GM12872 (cell line): Measurements from ENCODE around the gene IBTK.

Source experiments
- TF ChIP-seq, protein P1 (sequence below): IDR thresholded peaks from 3 replicates; pipeline ENCODE4 v1.5.1; 2011; ENCODE audit warnings: low read depth, mild to moderate bottlenecking, low read length, moderate library complexity; ENCODE audit not compliant: insufficient read depth

Gene IBTK, protein sequence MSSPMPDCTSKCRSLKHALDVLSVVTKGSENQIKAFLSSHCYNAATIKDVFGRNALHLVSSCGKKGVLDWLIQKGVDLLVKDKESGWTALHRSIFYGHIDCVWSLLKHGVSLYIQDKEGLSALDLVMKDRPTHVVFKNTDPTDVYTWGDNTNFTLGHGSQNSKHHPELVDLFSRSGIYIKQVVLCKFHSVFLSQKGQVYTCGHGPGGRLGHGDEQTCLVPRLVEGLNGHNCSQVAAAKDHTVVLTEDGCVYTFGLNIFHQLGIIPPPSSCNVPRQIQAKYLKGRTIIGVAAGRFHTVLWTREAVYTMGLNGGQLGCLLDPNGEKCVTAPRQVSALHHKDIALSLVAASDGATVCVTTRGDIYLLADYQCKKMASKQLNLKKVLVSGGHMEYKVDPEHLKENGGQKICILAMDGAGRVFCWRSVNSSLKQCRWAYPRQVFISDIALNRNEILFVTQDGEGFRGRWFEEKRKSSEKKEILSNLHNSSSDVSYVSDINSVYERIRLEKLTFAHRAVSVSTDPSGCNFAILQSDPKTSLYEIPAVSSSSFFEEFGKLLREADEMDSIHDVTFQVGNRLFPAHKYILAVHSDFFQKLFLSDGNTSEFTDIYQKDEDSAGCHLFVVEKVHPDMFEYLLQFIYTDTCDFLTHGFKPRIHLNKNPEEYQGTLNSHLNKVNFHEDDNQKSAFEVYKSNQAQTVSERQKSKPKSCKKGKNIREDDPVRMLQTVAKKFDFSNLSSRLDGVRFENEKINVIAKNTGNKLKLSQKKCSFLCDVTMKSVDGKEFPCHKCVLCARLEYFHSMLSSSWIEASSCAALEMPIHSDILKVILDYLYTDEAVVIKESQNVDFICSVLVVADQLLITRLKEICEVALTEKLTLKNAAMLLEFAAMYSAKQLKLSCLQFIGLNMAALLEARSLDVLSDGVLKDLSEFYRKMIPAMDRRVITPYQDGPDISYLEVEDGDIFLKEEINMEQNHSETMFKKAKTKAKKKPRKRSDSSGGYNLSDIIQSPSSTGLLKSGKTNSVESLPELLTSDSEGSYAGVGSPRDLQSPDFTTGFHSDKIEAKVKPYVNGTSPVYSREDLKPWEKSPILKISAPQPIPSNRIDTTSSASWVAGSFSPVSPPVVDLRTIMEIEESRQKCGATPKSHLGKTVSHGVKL (N-terminal part only)

DNA sequence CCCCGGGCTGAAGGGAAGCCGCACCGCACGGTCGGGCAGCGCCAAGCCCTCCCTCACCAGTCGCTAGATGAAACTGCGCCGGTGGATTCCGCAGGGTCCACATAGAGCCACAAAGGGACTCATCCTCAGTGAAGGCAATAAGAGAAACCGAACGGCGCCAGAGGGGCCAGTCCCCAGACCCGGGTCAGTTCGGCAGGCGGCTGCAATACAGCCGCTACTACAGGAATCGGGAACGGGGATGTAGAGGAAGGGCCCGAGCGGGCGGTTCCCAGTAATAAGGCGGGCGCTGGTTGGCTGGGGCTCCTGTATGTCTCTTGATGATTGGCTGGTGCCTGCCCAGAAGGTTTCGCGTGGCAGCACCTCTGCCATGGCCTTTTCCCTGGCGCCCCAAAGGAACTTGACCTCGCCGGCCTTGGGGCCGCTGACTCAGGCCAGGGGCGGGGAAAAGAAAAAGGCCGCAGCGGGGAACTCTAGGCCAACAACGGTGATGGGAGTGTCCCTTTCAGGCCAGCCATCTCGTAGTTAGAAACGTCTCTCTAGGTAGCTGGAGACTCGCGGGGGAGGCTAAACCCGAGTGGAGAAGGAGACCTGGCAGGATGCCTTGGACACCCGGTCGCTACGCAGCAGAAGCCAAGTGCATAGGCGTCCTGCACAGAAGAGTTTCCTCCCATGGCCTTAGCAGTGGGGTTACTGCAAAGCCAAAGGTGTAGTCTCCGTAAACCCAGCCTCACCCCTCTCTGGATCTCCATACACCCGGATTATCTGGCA, at the start of gene IBTK:
Gene IBTK, minus strand, starts transcription at position 240 of the 768 bp plus-strand sequence. CDS start 7,258 bp downstream, outside the sequence.
- TF ChIP-seq, protein P1, sequence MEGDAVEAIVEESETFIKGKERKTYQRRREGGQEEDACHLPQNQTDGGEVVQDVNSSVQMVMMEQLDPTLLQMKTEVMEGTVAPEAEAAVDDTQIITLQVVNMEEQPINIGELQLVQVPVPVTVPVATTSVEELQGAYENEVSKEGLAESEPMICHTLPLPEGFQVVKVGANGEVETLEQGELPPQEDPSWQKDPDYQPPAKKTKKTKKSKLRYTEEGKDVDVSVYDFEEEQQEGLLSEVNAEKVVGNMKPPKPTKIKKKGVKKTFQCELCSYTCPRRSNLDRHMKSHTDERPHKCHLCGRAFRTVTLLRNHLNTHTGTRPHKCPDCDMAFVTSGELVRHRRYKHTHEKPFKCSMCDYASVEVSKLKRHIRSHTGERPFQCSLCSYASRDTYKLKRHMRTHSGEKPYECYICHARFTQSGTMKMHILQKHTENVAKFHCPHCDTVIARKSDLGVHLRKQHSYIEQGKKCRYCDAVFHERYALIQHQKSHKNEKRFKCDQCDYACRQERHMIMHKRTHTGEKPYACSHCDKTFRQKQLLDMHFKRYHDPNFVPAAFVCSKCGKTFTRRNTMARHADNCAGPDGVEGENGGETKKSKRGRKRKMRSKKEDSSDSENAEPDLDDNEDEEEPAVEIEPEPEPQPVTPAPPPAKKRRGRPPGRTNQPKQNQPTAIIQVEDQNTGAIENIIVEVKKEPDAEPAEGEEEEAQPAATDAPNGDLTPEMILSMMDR: no peak

DNA sequence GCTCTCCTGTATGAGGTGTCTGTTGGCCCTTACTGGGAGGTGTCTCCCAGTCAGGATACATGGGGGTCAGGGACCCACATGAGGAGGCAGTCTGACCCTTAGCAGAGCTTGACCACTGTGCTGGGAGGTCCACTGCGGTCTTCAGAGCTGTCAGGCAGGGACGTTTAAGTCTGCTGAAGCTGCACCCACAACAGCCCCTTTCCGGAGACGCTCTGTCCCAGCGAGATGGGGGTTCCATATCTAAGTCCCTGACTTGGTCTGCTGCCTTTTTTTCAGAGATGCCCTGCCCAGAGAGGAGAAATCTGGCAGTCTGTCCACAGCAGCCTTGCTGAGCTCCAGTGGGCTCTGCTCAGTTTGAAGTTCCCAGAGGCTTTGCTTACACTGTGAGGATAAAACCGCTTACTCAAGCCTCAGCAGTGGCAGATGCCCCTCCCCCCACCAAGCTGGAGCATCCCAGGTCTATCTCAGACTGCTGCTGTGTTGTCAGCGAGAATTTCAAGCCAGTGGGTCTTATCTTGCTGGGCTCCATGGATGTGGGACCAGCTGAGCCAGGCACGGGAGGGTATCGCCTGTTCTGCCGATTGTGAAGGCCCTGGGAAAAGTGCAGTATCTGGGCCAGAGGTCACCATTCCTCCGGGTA, 36.3 kb upstream of the IBTK start:
- TF ChIP-seq, protein P1: no peak

DNA sequence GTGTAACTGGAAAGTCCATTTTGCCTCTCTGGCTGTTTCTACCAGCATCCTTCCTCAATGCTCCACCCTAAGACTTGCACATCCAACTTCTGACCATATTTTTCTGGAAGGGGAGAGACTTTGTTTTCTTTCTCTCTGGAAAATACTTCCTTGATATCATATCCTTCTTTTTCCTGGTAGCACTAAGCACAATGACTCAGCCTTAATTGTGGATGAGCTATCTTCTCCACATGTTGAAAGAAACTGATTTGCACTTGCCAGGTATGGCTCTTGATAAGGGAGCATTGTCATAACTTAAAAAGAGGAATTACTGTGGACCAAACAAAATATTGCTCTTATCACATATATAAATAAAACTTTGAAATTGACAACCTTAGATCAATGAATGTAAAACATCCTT, 30.1 kb upstream of the IBTK start:
- TF ChIP-seq, protein P1: no peak

DNA sequence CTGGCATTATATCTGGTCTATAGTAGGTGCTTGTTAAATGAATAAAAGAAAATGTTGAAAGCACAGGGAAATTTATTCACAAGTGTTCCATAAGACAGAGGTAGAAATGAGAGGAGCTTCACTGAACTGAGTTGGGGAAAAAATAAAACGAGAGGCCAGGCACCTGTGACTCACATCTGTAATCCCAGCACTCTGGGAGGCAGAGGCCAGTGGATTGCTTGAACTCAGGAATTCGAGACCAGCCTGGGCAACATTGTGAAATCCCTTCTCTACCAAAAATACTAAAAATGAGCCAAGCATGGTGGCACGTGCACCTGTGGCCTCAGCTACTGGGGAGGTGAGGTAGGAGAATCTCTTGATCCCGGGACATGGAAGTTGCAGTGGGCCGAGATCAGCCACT, 28.1 kb upstream of the IBTK start:
- TF ChIP-seq, protein P1: no peak

DNA sequence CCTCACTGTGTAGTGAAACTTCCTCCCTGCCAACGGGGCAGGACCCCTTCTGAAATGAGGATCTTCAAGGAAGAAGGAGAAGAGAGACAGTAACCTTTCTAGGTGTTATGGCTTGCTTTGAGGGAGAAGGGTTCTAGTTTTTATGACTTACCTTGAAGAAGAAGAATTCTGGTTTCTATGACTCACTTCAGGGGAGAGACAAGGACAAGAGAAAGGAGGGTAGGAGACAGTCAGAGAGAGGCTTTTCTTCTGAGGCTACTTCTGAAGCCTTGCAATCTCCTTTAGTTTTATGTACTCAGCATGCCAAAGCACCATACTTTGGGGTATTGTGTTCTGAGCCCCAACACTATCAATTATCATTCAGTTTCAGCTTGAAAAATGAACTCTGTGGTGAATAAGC, 25.8 kb upstream of the IBTK start:
- TF ChIP-seq, protein P1: no peak

DNA sequence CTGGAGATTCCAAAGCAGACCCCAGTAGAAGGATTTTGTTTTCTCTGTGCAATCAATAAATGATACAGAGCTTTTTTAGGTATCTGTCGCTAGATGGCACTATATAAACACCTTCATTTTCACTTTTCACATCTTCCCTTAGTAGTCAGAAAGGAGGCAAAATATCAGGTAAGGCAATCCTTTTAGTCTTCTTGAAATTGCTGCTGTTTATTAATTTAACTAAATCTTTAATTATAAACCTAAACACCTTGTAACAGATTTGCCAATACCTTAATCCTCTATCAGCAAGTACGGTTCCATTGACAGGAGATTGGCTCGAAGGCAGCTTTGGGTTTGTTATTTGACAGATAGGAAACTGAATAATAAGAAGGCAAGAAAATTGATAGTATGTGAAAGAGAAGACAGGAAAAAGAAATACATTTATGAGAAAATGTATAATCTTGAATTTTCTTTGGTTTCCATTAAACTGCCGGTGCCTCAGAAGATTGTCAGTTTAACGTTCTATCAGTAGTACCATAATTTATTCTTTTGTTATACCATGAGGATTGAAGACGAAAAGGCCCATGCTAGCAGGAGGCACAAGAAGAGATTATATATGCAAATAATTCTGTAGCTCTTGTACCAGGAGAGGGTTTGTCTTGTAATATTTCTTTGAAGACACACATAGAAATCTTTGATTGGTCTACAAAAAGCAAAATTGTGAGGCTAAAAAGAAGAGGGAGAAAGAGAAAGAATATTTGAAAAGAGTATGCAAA, 23.5 kb upstream of the IBTK start:
- TF ChIP-seq, protein P1: peak; percentile 52
